T-helper 22 cell (primary cell): ENCODE data around the gene RETREG3.
A peak's percentile ranks its signal among the peaks of the same experiment; 100 is the strongest.
"Not testable (repeated sequence)": the region's sequence is repeated elsewhere in the genome, so short reads cannot be mapped to it uniquely, and the experiment has no call there.

Source experiments
- DNase-seq: peaks from one replicate; pipeline ENCODE4 v3.0.0-alpha.2; 2020; ENCODE audit warnings: low read depth

RETREG3 gene, protein sequence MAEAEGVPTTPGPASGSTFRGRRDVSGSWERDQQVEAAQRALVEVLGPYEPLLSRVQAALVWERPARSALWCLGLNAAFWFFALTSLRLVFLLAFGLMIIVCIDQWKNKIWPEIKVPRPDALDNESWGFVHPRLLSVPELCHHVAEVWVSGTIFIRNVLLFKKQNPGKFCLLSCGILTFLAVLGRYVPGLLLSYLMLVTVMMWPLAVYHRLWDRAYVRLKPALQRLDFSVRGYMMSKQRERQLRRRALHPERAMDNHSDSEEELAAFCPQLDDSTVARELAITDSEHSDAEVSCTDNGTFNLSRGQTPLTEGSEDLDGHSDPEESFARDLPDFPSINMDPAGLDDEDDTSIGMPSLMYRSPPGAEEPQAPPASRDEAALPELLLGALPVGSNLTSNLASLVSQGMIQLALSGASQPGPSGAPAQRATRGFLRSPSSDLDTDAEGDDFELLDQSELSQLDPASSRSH

DNA sequence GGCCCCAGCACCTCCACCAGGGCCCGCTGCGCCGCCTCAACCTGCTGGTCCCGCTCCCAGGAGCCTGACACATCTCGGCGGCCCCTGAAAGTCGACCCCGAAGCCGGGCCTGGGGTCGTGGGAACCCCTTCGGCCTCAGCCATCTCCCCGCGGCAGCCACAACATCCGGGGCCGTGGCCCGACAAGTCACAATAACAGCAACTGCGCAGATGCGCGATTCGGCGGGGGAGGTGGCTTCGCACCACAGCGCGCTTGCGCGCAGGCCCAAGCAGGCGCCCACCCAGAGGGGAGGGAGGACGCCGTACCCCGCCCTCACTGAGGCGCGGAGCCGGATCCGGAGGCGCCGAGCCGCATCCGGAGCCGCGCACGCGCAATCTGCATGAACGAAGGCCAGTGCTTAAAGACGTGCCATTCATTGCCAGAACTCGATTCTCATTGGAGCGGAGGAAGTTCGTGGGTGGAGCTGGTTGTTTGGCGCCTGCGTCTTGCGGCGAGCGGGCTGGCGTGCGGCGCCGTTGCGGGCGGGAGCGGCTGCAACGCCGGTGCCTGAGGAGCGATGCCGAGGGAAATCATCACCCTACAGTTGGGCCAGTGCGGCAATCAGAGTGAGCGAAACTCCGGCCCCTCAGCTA is at the start of gene RETREG3, which contains the start of gene TUBG1:
Gene RETREG3 (minus strand): TSS at position 193 of the 632 bp plus-strand sequence. CDS start 50 bp downstream, at position 143.
Gene TUBG1 (plus strand): TSS at position 502 of the 632 bp plus-strand sequence. CDS start 55 bp downstream, at position 557.
- peak; percentile 98 for DNase-seq

DNA sequence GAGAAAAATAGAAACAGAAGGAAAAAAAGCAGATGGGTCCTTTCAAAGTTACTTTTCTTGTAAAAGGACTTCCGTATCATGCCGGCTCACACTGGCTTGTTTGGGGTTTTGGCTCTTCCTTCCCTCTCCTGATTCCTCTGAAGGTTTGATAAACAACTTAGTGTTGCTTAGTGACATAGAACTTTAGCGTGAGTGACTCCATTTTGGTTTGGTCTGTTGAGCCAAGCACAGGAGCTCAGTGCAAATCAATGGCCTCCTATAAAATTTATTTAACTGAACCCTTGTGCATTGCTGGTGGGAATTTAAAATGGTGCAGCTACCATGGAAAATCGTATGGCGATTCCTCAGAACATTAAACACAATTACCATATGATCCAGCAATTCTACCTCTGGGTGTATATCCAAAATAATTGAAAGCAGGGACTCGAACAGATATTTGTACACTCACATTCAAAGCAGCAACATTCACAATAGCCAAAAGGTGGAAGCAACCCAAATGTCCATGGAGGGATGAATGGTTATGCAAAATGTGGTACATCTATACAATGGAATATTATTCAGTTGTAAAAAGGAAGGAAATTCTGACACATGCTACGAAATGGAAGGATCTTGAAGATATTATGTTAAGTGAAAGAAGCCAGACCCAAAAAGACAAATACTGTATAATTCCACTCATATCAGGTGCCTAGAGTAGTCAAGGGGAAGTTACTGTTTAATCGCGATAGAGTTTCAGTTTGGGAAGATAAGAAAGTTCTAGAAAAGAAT is 48.8 kb upstream of the RETREG3 start:
- DNase-seq = no peak

DNA sequence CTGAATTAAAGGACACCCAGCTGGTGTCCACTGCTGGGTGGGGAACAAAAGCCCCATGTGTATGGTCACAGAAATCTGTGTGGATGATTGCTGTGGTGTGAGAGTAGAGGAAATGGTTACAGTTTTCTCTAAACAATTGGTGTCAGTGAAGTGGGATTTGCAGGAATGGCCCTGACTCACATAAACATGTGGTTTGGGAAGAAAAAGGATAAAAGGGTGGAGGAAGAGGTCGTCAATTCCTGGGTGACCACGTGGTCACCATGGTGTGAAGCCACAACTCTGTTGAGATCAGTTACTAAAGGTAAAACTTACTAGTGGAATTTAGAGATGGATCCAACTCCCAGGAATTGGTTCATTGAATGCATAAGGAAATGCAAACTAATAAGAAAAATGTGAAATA is 46.4 kb upstream of the RETREG3 start:
- no peak for DNase-seq

DNA sequence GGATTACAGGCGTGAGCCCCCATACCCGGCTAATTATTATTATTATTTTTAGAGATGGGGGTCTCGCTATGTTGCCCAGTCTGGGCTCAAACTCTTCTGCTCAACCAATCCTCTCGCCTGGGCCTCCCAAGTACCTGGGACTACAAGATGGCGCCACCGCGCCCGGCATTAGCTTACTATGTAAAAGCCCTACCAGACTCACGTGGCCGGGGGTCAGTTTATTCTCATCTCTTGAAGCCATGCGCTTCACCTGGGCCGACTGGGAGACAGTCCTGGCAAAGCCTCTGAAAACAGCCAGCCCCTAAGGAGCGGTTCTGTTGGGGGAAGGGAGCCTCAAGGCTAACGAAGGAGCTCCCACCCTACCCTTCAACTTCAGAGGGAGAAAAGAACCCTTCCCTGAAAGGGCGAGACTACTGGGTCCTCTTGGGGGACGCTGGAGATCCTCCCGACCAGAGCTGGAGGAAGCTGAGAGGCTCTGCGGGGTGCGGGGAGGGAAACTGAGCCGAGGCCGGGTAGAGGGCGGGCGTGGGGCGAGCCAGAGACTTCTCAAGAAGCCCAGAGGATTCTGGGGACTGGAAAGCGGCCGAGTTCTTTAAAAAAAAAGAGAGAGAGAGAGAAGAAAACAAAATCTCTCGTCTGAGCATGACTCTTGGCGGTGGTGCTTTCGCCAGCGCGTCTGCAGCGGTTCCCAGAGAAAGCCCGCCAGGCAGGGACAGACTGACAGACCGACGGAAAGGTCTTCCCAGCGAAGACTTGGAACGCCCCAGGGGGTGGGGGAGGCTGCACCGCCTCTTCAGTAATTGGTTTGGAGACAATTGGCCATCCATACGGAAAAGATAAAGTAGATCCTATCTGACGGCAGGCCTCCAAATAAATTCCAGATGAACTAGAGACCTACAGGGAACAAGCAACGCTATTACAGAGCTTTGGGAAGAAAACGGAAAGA is 44.3 kb upstream of the RETREG3 start:
- DNase-seq = no peak

DNA sequence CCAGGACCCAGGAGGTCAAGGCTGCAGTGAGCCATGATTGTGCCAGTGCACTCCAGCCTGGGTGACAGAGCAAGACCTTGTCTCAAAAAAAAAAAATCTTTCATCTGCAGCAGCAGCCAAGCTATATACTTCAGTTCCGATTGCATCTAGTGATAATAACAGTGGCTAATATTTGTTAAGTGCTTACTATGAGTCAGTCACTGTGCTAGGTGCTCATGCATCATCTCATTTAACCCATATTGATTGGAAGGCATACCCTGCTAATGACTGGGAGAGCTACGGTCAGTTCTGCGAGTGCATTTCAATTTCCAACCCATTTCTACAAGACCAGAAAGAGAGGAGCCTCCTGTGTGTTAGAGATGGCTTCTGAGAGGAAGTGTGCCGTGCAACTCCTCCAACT is 42.2 kb upstream of the RETREG3 start:
- DNase-seq = no peak

DNA sequence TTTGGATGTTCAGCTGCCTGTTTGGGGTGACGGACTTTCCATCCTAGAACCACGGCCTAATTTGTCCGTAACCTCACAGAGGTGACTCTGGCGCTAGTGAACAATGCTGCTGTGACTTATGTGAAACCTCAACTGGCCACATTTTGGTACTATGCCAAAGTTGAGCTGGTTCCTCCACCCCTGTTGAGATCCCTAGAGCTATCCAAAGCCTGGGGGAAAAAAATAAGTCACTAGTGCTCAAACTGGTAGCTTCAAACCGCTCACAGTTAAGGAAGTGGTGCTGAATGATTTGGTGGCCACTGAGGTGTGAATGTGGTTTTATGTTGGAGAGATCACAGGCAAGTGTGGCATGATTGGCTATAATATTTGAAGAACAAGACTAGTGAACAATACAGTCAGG is 38.6 kb upstream of the RETREG3 start:
- DNase-seq = no peak

DNA sequence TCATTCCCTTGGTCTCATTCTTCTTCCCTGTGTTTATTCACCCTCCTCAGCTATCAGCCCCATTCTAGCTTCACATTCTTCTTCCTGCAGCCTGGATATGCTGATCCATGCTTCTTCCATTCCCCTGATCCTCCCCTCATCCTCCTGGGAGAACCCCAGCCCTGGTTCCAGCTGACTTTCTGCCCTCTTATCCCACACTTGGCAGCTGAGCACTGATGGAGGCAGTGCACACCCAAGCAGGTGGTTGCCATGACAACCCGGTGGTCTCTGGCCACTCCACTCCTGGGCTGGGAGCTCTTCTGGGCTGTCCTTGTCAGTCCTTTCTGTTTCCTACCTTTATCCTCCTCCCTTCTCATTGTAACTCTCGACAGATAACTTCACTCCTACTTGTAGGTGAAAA is 33.2 kb upstream of the RETREG3 start:
- DNase-seq = no peak

DNA sequence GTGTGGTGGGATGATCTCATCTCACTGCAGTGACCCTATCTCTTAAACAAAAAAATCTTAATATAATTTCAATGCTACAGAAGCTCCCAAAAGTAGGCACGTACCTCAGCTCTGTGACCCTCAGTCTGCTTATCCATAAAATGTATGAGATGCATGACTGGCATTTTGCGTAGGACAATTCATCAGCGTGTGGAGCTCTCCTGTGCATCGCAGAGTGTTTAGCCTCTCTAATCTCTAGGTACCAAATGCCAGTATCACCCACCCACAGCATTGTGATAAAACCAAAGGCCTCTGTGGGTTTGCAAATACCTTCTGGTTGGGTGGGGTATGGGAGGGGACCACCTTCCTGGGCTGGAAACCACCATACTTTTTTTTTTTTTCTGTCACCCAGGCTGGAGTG is 30.9 kb upstream of the RETREG3 start:
- no peak for DNase-seq

DNA sequence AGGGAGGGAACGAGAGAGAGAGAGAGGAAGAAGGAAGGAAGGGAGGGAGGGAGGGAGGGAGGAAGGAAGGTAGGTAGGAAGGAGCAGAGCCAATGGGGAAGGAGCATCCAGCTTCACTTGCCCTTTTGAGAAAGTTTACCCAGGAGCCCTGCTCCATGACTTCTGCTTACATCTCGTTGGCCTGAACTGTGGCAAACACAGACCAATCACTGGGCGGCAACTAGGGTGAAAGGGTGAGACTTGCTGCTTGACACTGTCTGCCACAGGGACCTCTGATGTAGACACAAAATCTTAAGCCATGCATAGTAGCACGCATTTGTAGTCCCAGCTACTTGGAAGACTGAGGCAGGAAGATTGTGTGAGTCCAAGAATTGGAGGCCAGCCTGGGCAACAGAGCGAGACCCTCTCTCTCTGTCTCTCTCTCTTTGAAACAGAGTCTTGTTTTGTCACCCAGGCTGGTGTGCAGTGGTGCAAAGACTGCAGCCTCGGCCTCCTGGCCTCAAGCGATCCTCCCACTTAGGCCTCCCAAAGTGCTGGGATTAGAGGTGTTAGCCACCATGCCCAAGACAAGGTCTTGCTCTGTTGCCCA is 30.4 kb upstream of the RETREG3 start:
- DNase-seq = no peak

DNA sequence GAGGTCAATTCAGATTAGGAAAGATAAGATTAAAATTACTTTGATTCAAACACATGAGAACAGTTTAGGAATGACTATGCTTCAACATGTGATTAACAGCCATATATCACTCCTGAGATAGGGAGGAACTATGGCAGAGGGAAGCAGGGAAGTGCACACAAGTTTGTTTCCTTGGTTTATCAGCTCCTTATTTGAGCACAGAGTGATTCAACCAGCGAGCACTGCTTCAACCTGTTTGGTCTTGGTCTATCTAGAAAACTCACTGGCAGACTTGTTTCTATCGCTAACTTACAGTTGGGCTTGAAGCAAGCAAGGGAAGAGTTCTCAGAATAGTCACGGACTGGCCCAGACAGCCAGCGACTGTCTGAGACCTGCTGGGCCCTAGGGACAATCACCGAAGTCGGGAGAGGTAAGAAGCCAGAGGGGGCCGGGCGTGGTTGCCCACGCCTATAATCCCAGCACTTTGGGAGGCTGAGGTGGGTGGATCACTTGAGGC is 23.8 kb upstream of the RETREG3 start:
- no peak for DNase-seq

DNA sequence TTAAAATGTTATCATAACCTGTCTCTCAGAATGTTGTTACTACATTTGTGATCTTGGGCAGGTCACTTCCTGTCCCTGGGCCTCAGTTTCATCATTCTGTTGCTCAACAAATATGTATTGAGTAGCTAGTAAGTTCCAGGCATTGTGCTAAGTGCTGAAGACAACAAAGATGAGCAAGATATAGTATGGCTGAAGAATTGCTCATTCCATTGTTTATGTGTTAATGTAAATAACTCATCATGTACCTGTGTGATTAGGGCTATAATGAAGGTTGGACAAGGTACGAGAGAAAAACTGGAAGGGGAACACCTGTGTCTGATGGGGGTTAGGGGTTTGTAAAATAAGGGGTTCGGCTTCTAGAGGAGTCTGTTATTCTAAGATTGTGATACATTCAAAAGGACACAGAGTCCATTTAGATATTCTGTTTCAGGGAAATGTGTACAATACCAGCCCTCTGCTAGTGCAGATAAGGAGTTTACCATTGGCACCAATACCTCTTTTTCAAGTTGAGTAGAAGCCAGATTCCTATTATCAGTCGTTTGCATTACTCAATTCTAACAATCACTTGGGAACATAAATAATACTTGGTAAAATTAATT is 20.3 kb upstream of the RETREG3 start:
- no peak for DNase-seq

DNA sequence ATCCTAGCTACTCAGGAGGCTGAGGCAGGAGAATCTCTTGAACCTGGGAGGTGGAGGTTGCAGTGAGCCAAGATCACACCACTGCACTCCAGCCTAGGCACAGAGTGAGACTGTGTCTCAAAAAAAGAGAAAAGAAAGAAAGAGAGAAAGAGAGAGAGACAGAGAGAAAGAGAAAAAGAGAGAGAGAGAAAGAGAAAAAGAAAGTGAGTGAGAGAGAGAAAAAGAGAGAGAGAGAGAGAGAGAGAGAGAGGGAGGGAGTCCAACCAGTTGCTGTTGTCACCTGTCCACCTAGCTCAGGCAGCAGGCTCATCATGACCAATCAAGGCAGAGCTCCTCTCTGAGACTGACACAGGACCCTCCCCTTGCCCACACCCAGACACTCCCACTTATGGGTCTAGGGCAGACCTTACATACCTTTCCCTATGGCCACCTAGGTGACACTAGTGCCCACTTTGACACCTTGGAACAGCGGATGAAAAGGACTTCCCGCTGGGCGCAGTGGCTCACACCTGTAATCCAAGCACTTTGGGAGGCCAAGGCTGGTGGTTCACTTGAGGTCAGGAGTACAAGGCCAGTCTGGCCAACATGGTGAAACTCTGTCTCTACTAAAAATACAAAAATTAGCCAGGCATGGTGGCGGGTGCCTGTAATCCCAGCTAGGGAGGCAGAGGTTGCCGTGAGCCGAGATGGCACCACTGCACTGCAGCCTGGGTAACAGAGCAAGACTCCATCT is 18.0 kb upstream of the RETREG3 start:
- DNase-seq = not testable (repeated sequence)

DNA sequence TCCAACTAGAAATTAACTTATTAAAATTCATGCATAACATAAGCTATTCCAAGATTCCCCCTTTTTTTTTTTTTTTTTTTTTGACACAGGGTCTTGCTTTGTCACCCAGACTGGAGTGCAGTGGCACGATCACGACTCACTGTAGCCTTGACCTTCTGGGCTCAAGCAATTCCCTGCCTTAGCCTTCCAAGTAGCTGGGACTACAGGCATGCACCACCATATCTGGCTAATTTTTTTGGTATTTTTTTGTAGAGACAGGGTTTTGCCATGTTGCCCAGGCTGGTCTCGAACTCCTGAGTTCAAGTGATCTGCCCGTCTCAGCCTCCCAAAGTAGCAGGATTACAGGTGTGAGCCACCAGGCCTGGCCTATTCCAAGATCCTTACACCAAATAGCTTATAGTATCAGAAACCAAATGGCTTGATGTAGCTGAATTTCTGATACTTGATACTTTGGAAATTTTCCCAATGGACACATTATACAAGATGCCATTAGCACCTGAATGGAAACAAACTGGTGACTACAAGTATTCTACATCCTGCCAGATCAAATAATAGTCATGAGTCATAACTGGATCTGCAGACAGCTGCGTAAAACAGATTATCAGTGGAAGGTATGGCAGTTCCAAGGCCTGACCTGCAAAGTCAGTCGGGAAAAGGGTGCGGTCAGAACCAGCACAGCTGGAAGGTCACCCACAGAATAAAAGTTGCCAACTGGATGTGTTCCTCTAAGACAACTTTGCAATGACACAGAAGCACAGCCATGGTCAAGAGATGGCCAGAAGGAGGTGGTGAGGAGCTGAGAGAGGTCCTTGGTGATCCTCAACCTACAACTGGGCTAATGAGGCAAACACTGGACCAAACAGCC is 14.8 kb upstream of the RETREG3 start:
- DNase-seq = no peak

DNA sequence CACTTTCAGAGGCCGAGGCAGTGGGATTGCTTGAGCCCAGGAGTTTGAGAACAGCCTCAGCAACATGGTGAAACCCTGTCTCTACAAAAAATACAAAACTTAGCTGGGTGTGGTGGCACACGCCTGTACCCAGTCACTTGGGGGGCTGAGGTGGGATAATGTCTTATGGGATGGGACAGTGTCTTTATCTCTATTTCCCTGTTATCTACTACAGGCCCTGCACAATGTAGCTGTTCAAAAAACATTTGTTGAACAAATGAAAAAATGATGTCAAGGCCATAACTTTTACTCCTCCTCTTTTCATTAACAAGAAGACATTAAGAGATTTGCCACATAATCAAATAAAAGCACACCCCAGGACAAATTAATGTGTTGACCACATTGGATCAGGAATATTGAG is 14.1 kb upstream of the RETREG3 start:
- DNase-seq = no peak

DNA sequence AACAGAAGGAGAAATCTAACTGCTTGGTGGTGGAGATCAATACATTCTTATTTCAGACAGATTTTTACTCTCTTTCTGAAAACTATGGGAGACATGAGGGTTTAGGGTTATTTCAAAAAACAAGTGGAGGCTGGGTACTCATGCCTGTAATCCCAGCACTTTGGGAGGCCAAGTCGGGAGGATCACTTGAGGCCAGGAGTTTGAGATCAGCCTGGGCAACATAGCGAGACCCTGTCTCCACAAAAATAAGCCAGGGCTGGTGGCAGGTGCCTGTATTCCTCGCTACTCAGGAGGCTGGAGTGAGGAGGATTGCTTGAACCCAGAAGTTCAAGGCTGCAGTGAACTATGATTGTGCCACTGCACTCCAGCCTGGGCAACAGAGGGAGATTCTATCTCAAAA is 12.8 kb upstream of the RETREG3 start:
- not testable (repeated sequence) for DNase-seq

DNA sequence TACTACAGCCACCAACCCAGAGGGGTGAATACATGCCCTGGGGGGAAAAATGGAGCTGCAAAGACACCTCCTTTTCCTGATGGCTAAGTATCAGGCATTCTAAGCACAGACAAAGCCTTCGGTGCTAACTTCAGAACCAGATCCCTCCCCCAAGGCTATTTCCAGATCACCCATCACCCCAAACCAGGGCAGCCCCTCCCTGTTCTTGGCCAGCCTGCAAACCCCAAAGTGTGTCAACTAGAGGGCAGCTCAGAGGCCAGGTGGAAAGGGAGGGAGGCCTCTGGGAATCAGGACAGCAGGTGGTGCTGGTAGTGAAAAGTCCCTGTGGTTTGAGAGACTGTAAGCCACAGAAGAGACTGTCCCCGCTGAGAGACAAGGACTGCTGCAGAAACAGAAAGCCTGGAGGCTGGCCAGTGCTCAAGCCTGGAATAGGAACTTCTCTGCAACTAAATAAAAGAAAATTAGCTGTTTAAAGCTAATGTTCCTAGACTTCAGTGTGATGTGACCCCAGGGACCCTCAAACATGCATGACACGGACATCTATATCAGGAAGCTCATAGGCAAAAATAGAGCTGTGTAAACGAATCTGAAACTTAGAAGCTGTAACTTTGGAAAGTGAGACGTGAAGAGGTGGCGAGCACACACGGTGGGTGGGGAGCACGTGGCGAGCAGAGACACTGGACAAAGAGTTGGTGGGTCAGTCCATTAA is 9.4 kb upstream of the RETREG3 start:
- DNase-seq = no peak

DNA sequence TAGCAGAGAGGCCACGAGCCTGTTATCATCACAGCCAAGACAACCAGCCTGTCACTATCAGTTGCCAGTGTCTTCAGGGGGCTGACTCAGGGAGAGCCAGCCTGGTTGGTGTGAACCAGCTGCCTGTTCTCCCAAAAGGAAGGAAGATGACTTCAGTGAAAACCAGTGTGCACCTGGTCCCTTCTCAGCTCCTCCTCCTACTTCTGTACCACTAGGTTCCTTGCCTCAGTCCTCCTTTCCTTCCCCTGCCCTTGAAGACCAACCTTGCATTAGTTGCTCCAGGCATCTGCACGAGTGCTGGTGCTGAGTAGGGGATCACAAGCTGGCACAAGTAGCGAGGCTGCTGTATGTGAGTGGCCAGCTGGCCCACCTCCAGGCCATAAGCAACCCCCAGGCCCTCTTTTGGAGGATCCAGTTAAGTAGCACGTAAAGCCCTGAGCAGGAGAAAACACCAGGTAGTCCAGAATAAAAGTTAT is 8.8 kb upstream of the RETREG3 start:
- DNase-seq = no peak

DNA sequence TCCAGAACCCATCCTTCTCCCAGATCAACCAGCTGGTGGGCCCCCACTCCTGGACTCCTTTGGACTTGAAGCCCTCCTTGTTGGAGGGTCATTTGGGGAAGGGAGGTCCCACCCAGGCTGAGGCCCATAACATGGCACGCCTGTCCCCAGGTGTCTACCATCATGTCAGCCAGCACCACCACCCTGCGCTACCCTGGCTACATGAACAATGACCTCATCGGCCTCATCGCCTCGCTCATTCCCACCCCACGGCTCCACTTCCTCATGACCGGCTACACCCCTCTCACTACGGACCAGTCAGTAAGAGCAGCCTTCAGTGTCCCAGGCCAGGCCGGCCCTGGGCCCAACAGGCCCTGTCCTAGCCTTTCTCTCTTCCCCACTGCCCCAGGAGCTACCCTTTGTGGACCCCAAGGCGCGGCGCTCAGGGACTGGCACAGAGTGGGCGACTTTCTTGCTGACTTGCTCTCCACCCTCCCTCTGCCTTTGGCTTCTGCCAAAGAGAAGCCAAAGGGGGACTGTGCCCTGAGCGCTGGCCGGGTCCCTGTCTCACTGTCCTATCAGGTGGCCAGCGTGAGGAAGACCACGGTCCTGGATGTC is 4.6 kb upstream of the RETREG3 start:
- no peak for DNase-seq
